ENCODE measurements around the gene LAMTOR5.

- no peak for TF ChIP-seq EP300 (IDR thresholded peaks at IDR 0.05; ENCODE audit: borderline replicate concordance)
- TF ChIP-seq MAX (IDR thresholded peaks at IDR 0.05): no peak
- no peak for TF ChIP-seq RAD21 (IDR thresholded peaks at IDR 0.05; ENCODE audit: low read depth)
- no peak for TF ChIP-seq USF1 (IDR thresholded peaks at IDR 0.05)
- TF ChIP-seq CREB1 (IDR thresholded peaks at IDR 0.05; ENCODE audit: low read depth): no peak
Observed at GRCh38 chr1:110356379-110356778, 51.1 kb downstream of the LAMTOR5 start.

Measured in Ishikawa (cell line).